MCF 10A (cell line): ENCODE results near the gene PREB. TPM values are rescaled to one million over a fixed set of nuclear protein-coding genes. Genes with fewer than 3 reads are reported as not detected.

Source experiments
- BruUV-seq: library from RNA; stranded (reverse); fragments of 400-500 nt; replicated peaks from 2 replicates; lab custom pipeline; 2021; lab: Mats Ljungman, UMichigan
- CTCF ChIA-PET: fragments of 300-600 bp; sonication (Branson Sonifier 250); formaldehyde crosslinking; extraction: SDS; loops from one replicate; lab custom pipeline; 2021; ENCODE audit warnings: antibody characterized with exemption, inconsistent platforms; lab: Yijun Ruan, JAX
- POLR2A ChIA-PET: fragments of 300-600, 350-650 bp; sonication (Branson Sonifier 250); formaldehyde crosslinking; extraction: SDS; loops from one replicate; lab custom pipeline; 2020; ENCODE audit warnings: antibody characterized with exemption, inconsistent platforms; lab: Yijun Ruan, JAX
- DNase-seq: peaks from one replicate; pipeline ENCODE4 v3.0.0-alpha.2; 2018; ENCODE audit not compliant: unreplicated experiment
- H3K27ac Mint-ChIP-seq: one replicate; pipeline ENCODE4 v1.8.0; 2022; ENCODE audit warnings: mild to moderate bottlenecking, low read depth, mixed read lengths; ENCODE audit not compliant: unreplicated experiment
- H3K27me3 Mint-ChIP-seq: one replicate; pipeline ENCODE4 v1.8.0; 2022; ENCODE audit warnings: mixed read lengths; ENCODE audit not compliant: insufficient read depth, unreplicated experiment
- H3K36me3 Mint-ChIP-seq: one replicate; pipeline ENCODE4 v1.8.0; 2022; ENCODE audit warnings: mild to moderate bottlenecking, moderate library complexity, mixed read lengths; ENCODE audit not compliant: insufficient read depth, unreplicated experiment
- H3K4me1 Mint-ChIP-seq: one replicate; pipeline ENCODE4 v1.8.0; 2022; ENCODE audit warnings: mixed read lengths; ENCODE audit not compliant: insufficient read depth, unreplicated experiment
- H3K4me3 Mint-ChIP-seq: one replicate; pipeline ENCODE4 v1.8.0; 2022; ENCODE audit warnings: mild to moderate bottlenecking, moderate library complexity, mixed read lengths; ENCODE audit not compliant: unreplicated experiment
- H3K9me3 Mint-ChIP-seq: one replicate; pipeline ENCODE4 v1.8.0; 2022; ENCODE audit warnings: mixed read lengths; ENCODE audit not compliant: unreplicated experiment
- CTCF ChIP-seq: fragments of 200-600 bp; IDR thresholded peaks from one replicate; pipeline ENCODE4 v1.8.0; 2022; ENCODE audit warnings: antibody characterized with exemption, mild to moderate bottlenecking; ENCODE audit not compliant: unreplicated experiment
- intact Hi-C: fragments of 100-400 bp; cut with micrococcal nuclease; formaldehyde crosslinking; loops from 2 replicates; pipeline ENCODE4 v1.14.1; 2022
- total RNA-seq: library from RNA; stranded (reverse); gene quantifications from 2 replicates; pipeline ENCODE4 v1.2.3, GENCODE V29; 2022

The PREB gene
- total RNA-seq, 1 experiment from 2014 or later, result 68.5 TPM

GRCh38 chr2:27164960-27165763, 30.7 kb upstream of the PREB start:
- Mint-ChIP-seq H3K27me3 (no peaks in the 10 kb centered on the region), H3K36me3 (no peaks in the 10 kb centered on the region), H3K27ac (no peak overlapping the region), H3K4me3 (no peak overlapping the region), H3K4me1 (peaks cover 3% of the 10 kb centered on the region), H3K9me3 (no peaks in the 10 kb centered on the region)
- DNase-seq, result no peak
- BruUV-seq, result no TSS peak
- intact Hi-C loops, result no loop called here
- ChIA-PET POLR2A (no interaction called here), CTCF (interaction anchor here (1.1 kb wide), 1 partner anchor 129 kb away, joined by 3 read pairs; no protein-coding TSS in a partner anchor)
- TF ChIP-seq CTCF, result no peak

- BruUV-seq, result no TSS peak
- Mint-ChIP-seq H3K36me3 (no peaks in the 10 kb centered on the region), H3K9me3 (no peaks in the 10 kb centered on the region), H3K27ac (no peak overlapping the region), H3K4me3 (no peak overlapping the region), H3K27me3 (no peaks in the 10 kb centered on the region), H3K4me1 (peaks cover 3% of the 10 kb centered on the region)
- POLR2A ChIA-PET, result no interaction called here
- no peak for TF ChIP-seq CTCF
- DNase-seq, result no peak
- intact Hi-C loops, result no loop called here
- CTCF ChIA-PET, result interaction anchor here (0.6 to 0.7 kb wide), 3 partner anchors 23 to 418 kb away, joined by 3 to 4 read pairs (median 4); no protein-coding TSS in a partner anchor
These were observed 28.0 kb upstream of the PREB start for GRCh38 chr2:27162151-27163121.

- no peak for DNase-seq
- Mint-ChIP-seq H3K36me3 (no peaks in the 10 kb centered on the region), H3K9me3 (no peaks in the 10 kb centered on the region), H3K27me3 (no peaks in the 10 kb centered on the region), H3K27ac (no peak overlapping the region), H3K4me3 (no peak overlapping the region), H3K4me1 (peaks cover 2% of the 10 kb centered on the region)
- no peak for TF ChIP-seq CTCF
- ChIA-PET POLR2A (no interaction called here), CTCF (interaction anchor here (3.2 kb wide), 1 partner anchor 10 kb away, joined by 14 read pairs; no protein-coding TSS in a partner anchor)
- BruUV-seq, result no TSS peak
- intact Hi-C loops, result no loop called here
These were observed 25.8 kb upstream of the PREB start for GRCh38 chr2:27160191-27160590.

- Mint-ChIP-seq H3K4me3 (no peak overlapping the region), H3K36me3 (no peaks in the 10 kb centered on the region), H3K27me3 (no peaks in the 10 kb centered on the region), H3K4me1 (no peaks in the 10 kb centered on the region), H3K9me3 (no peaks in the 10 kb centered on the region), H3K27ac (no peak overlapping the region)
- ChIA-PET POLR2A (no interaction called here), CTCF (interaction anchor here (3.2 kb wide), 1 partner anchor 11 kb away, joined by 14 read pairs; no protein-coding TSS in a partner anchor)
- DNase-seq, result no peak
- no TSS peak for BruUV-seq
- intact Hi-C loops, result no loop called here
- no peak for TF ChIP-seq CTCF
These were observed 24.8 kb upstream of the PREB start for GRCh38 chr2:27159271-27159670.
